Diencephalon (tissue), 1 donor: ENCODE results near the gene ASB17. TPM values are rescaled to one million over a fixed set of nuclear protein-coding genes. Genes with fewer than 3 reads are reported as not detected.

ENCODE experiments used
- total RNA-seq: library from RNA; depleted of rRNA; stranded (reverse); fragments of >200 nt; gene quantifications from one replicate; pipeline ENCODE4 v1.2.3, GENCODE V29; 2014

ASB17 gene
- not detected for total RNA-seq

GRCh38 chr1:75932304-75932703, at the start of gene ASB17:
Gene ASB17 (minus strand): TSS chr1:75932404. CDS start chr1:75932291, 113 bp downstream.

Other genes with a start within 250 kb of the ASB17 start
- 73.1 TPM for gene ACADM, start 207.7 kb downstream of the ASB17 start, total RNA-seq
- gene RABGGTB, start 146.1 kb downstream of the ASB17 start, total RNA-seq = 71.0 TPM
- 1.6 TPM for gene MSH4, start 135.5 kb downstream of the ASB17 start, total RNA-seq
- gene ST6GALNAC3, start 142.3 kb upstream of the ASB17 start, total RNA-seq = 16.4 TPM